Ovary (tissue), 9 donors: Measurements from ENCODE around the gene OVCH2. TPM values are rescaled to one million over a fixed set of nuclear protein-coding genes. Genes with fewer than 3 reads are reported as not detected.

Experiments used
- DNase-seq, 5 donors: peaks; one replicate each; pipeline ENCODE4 v3.0.0-alpha.2; 2019 to 2020
- H3K27ac ChIP-seq, 2 donors: fragments of 200-600 bp; one replicate each; pipeline versions ENCODE4 v1.5.1 to v1.8.0; 2019 to 2022
- H3K27me3 ChIP-seq: fragments of 200-600 bp; one replicate; pipeline ENCODE4 v1.8.0; 2022
- H3K36me3 ChIP-seq: fragments of 200-600 bp; sonication (generic); one replicate; pipeline ENCODE4 v1.5.1; 2019
- H3K4me1 ChIP-seq: one replicate; pipeline ENCODE4 v1.8.1; 2013; ENCODE audit warnings: mild to moderate bottlenecking, moderate library complexity; ENCODE audit not compliant: insufficient read depth
- H3K4me3 ChIP-seq: fragments of 200-600 bp; sonication (generic); one replicate; pipeline ENCODE4 v1.5.1; 2017
- H3K9me3 ChIP-seq, 2 donors: fragments of 200-600 bp in 1 of 2; sonication (generic) in 1 of 2; one replicate each; pipeline versions ENCODE4 v1.5.1 to v1.8.1; 2013 to 2019; ENCODE audit warnings: mild to moderate bottlenecking in 1 of 2, moderate library complexity in 1 of 2
- EP300 ChIP-seq: sonication (generic); formaldehyde crosslinking; IDR thresholded peaks from one replicate; pipeline ENCODE4 v1.6.1; 2017; ENCODE audit warnings: antibody characterized with exemption
- POLR2A ChIP-seq: fragments of 450-650 bp; IDR thresholded peaks from one replicate; pipeline ENCODE4 v1.6.1; 2017; ENCODE audit warnings: antibody characterized with exemption, mild to moderate bottlenecking, moderate library complexity
- WGBS, 3 donors: extraction: QIAGEN DNeasy Blood & Tissue Kit in 1 of 3; methylation state at CpG; one replicate each; pipeline versions ENCODE4 v1.1.5 to v1.1.7; 2013 to 2017; 5-methylcytosine and 5-hydroxymethylcytosine counted together
- intact Hi-C, 4 donors: fragments of 100-400 bp; cut with DNase I; formaldehyde crosslinking; loops; one replicate each; pipeline versions ENCODE4 v1.11.0 to v1.15.1; 2022 to 2023
- polyA plus RNA-seq, 2 donors: library from polyadenylated mRNA; stranded (reverse); fragments of 200-250 nt in 1 of 2; fragments of 350-450 nt in 1 of 2; fragmentation: Illumina TruSeq in 1 of 2; extraction: RNeasy Lipid Tissue Mini Kit (QIAGEN cat#74804) in 1 of 2; gene quantifications; one replicate each; pipeline ENCODE4 v1.2.3, GENCODE V29; 2013 to 2014
- total RNA-seq, 7 donors: library from RNA; depleted of rRNA in 2 of 7; stranded (reverse); fragments of >200 nt in 2 of 7; fragmentation: NEBNext Ultra II Directional in 3 of 7; extraction: Animal tissue kit (Norgen Biotek cat#: 25700) in 3 of 7; gene quantifications; one replicate each; pipeline versions ENCODE4 v1.1.0 to v1.2.4, GENCODE V29; 2016 to 2023
- TF ChIP-seq, protein P1 (sequence below), 3 donors: fragments of 450-650 bp in 2 of 3; fragments of 200-600 bp in 1 of 3; IDR thresholded peaks; one replicate each; pipeline versions ENCODE4 v1.5.1 to v1.8.0; 2016 to 2022; ENCODE audit warnings: antibody characterized with exemption in 3 of 3, mild to moderate bottlenecking in 1 of 3
- donor health status: DM: no; HTN: no; CAD: no; lungs with moderate emphysema.
- donor health status: DM: no; HTN: no; CAD: no.
- donor health status: Bipolar disorder and iron deficiency.
- donor health status: DM: yes; HTN: yes; CAD: no.
- donor health status: DM: no; HTN: no; CAD: no.
- donor health status: DM: yes; HTN: yes; CAD: no.

The OVCH2 gene
- total and polyA plus RNA-seq, 9 donors, result 0.23 to 0.89 TPM; not detected in 7

DNA sequence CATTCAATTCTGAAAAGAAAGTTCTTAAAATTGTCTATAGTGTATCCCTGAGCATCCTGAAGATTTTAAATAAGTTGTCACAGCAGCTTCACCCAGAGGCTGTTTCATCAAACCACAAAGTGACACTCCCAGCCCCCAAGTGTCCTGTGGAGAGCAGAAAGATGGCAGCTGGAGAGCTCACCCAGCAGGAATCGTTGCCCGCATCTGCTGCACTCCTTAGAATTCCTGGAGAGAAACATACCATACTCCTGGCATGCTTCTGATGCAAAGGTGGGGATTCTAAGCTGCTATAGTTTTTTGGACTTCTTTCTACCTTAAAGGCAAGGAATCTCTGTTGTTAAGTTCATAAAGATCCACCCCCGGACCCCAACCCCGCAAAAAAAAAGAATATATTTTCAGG, 19.5 kb downstream of the OVCH2 start:
- H3K9me3 ChIP-seq, result no peaks in the 10 kb centered on the region

GRCh38 chr11:7683571-7683970, 22.7 kb downstream of the OVCH2 start:
- Histone ChIP-seq H3K4me1 (no peaks in the 10 kb centered on the region), H3K4me3 (no peak overlapping the region), H3K36me3 (no peaks in the 10 kb centered on the region), H3K27me3 (no peaks in the 10 kb centered on the region), H3K9me3 (no peaks in the 10 kb centered on the region), H3K27ac (no peak overlapping the region)
- TF ChIP-seq, protein P1, sequence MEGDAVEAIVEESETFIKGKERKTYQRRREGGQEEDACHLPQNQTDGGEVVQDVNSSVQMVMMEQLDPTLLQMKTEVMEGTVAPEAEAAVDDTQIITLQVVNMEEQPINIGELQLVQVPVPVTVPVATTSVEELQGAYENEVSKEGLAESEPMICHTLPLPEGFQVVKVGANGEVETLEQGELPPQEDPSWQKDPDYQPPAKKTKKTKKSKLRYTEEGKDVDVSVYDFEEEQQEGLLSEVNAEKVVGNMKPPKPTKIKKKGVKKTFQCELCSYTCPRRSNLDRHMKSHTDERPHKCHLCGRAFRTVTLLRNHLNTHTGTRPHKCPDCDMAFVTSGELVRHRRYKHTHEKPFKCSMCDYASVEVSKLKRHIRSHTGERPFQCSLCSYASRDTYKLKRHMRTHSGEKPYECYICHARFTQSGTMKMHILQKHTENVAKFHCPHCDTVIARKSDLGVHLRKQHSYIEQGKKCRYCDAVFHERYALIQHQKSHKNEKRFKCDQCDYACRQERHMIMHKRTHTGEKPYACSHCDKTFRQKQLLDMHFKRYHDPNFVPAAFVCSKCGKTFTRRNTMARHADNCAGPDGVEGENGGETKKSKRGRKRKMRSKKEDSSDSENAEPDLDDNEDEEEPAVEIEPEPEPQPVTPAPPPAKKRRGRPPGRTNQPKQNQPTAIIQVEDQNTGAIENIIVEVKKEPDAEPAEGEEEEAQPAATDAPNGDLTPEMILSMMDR (IDR thresholded peaks at IDR 0.05), result no peak
- no peak for TF ChIP-seq POLR2A
- TF ChIP-seq EP300, result no peak
- DNase-seq, result no peak
- intact Hi-C loops, result loop anchor here in 1 of 4 donors (10.0 kb wide), 1 partner anchor 109 kb away; no protein-coding TSS in a partner anchor
- 65 to 85% (median 76%) methylated on average over 2 of the region's 2 CpGs for WGBS, 3 donors

More for the DNA sequence above, 19.5 kb downstream of the OVCH2 start:
- H3K36me3 ChIP-seq, result no peaks in the 10 kb centered on the region
- no peak for DNase-seq
- TF ChIP-seq EP300 (no peak), POLR2A (no peak)
- TF ChIP-seq, protein P1 (IDR thresholded peaks at IDR 0.05), result no peak
- no peak overlapping the region for H3K4me3 ChIP-seq
- H3K27ac ChIP-seq, result no peak overlapping the region
- no peaks in the 10 kb centered on the region for H3K27me3 ChIP-seq
- H3K4me1 ChIP-seq, result no peaks in the 10 kb centered on the region
- intact Hi-C loops, result loop anchor here in 2 of 4 donors (5.0 to 10.0 kb wide), 2 partner anchors 112 to 114 kb away; no protein-coding TSS in a partner anchor
- WGBS, 3 donors, result 76 to 89% (median 88%) methylated on average over 4 of the region's 4 CpGs

DNA sequence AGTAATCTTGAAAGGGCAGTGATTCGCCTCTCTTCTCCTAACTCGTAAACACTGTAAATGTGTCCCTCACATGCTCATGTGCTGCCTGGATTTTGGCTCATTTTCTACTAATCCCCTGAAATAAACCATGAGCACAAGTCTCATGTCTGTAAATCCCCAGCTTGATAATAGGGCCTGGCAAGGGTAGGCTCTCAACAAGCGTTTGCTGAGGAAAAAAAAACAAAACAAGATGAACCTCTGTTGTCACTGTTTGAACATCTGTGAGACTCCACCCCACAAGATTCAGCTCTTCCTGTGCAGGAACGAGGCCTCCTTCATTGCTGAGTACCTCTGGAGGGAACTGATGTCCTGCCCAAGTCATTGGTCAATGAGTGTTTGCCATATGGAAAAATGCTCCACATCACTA, 28.5 kb downstream of the OVCH2 start:
- H3K27me3 ChIP-seq, result no peaks in the 10 kb centered on the region
- intact Hi-C loops, result no loop called here
- H3K36me3 ChIP-seq, result no peaks in the 10 kb centered on the region
- H3K4me3 ChIP-seq, result no peak overlapping the region
- TF ChIP-seq POLR2A, result no peak
- TF ChIP-seq EP300, result no peak
- TF ChIP-seq, protein P1 (IDR thresholded peaks at IDR 0.05), result no peak
- 6 to 11% (median 7%) methylated on average over 4 of the region's 4 CpGs for WGBS, 3 donors
- H3K9me3 ChIP-seq, result no peaks in the 10 kb centered on the region
- peak overlapping the region in 1 of 2 donors; percentile 30 for H3K27ac ChIP-seq
- DNase-seq, result peak in 1 of 5 donors; percentile 28
- H3K4me1 ChIP-seq, result peaks cover 2% of the 10 kb centered on the region

- Histone ChIP-seq H3K36me3 (no peaks in the 10 kb centered on the region), H3K27me3 (no peaks in the 10 kb centered on the region), H3K4me1 (peaks cover 6% of the 10 kb centered on the region), H3K9me3 (no peaks in the 10 kb centered on the region), H3K4me3 (no peak overlapping the region), H3K27ac (peak overlapping the region in 1 of 2 donors; percentile 30)
- WGBS, 3 donors, result 46 to 53% (median 48%) methylated on average over 5 of the region's 5 CpGs
- TF ChIP-seq, protein P1 (IDR thresholded peaks at IDR 0.05), result no peak
- TF ChIP-seq EP300 (no peak), POLR2A (no peak)
- intact Hi-C loops, result no loop called here
- no peak for DNase-seq
Observed at GRCh38 chr11:7677071-7677470, 29.2 kb downstream of the OVCH2 start.
